ENCODE measurements around the gene THSD4.

Gene THSD4

DNA sequence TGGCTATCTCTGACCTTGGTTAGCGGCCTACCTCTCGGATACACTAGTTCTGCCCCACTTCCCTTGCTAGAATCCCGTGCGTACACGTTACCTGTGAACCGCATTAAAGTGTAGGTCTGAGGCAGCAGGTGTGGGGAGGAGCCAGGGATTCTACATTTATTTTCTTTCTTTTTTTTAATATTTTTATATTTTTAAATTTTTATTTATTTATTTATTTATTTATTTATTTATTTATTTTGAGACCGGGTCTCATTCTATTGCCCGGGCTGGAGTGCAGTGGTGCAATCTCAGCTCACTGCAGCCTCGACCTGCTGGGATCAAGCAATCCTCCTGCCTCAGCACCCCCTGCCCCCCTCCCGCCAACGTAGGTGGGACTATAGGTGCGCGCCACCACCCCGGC, 634.2 kb downstream of the THSD4 start:
- no peaks in the 10 kb centered on the region for H3K4me1 ChIP-seq (ENCODE audit: control insufficient read depth, low read depth, low read length)
- H3K4me3 ChIP-seq (ENCODE audit: low read length): no peak overlapping the region
- no peaks in the 10 kb centered on the region for H3K36me3 ChIP-seq (ENCODE audit: control insufficient read depth, low read depth, low read length)
- no peaks in the 10 kb centered on the region for H3K9me3 ChIP-seq (ENCODE audit: control insufficient read depth, low read depth, low read length)
- H3K27me3 ChIP-seq (ENCODE audit: control insufficient read depth, insufficient read depth, low read length): no peaks in the 10 kb centered on the region
- no peak overlapping the region for H3K27ac ChIP-seq (ENCODE audit: low read length)
- no peak overlapping the region for H3K9ac ChIP-seq (ENCODE audit: low read length)

DNA sequence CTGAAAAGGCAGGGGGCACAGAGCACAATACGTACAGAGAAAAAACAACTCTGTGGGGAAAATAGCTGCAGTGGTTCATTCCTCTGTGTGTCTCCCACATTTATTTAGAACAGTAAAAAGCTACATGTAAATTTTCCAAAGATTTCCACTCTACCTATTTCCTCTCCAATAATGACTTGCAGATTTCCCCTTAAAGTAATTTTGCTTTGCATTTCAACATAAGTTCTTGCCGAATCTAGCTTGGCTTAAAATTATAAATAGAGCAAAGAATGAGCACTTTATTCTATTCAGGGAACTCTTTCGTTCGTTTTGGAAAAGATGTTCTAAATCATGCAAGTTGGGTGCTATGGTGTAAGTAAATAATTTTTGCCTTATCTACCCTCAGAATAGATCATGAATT, 636.9 kb downstream of the THSD4 start:
- H3K36me3 ChIP-seq (ENCODE audit: control insufficient read depth, low read depth, low read length): no peaks in the 10 kb centered on the region
- no peaks in the 10 kb centered on the region for H3K27me3 ChIP-seq (ENCODE audit: control insufficient read depth, insufficient read depth, low read length)
- no peaks in the 10 kb centered on the region for H3K4me1 ChIP-seq (ENCODE audit: control insufficient read depth, low read depth, low read length)
- H3K9me3 ChIP-seq (ENCODE audit: control insufficient read depth, low read depth, low read length): no peaks in the 10 kb centered on the region
- H3K4me3 ChIP-seq (ENCODE audit: low read length): no peak overlapping the region
- no peak overlapping the region for H3K9ac ChIP-seq (ENCODE audit: low read length)
- H3K27ac ChIP-seq (ENCODE audit: low read length): no peak overlapping the region

DNA sequence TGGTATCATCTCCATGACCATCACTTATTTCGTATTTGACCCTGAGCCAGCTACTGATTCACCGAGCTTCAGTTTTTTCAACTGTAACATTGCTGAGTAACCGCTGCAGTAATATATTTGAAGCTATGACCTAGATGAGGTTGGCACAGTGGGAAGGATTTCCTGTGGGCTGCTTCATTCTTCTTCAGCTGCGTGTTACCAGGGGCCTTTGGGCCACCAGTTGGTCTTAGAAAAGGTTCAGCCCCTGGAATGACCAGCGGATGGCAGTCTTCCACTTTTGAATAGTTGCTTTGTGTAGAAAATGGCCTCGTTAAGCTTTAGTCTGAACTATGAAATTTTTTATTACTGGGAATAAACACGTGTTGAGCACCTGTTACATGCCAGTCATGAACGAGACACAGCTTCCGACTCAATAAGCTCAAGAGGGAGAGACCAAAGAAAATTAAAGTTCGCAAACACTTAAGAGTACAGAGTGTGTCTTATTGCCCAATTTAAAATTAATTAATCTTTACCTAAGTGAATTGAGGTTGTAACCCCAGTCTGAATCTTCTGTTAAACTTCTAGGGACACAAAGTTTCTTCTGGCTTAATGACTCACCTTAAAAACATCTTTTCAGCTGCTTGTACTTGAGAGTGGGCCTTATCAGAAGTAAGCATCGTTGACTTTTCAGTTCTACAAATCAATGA, 637.5 kb downstream of the THSD4 start:
- H3K4me3 ChIP-seq (ENCODE audit: low read length): no peak overlapping the region
- H3K9ac ChIP-seq (ENCODE audit: low read length): no peak overlapping the region
- no peak overlapping the region for H3K27ac ChIP-seq (ENCODE audit: low read length)
- no peaks in the 10 kb centered on the region for H3K9me3 ChIP-seq (ENCODE audit: control insufficient read depth, low read depth, low read length)
- no peaks in the 10 kb centered on the region for H3K36me3 ChIP-seq (ENCODE audit: control insufficient read depth, low read depth, low read length)
- H3K4me1 ChIP-seq (ENCODE audit: control insufficient read depth, low read depth, low read length): no peaks in the 10 kb centered on the region
- H3K27me3 ChIP-seq (ENCODE audit: control insufficient read depth, insufficient read depth, low read length): no peaks in the 10 kb centered on the region

DNA sequence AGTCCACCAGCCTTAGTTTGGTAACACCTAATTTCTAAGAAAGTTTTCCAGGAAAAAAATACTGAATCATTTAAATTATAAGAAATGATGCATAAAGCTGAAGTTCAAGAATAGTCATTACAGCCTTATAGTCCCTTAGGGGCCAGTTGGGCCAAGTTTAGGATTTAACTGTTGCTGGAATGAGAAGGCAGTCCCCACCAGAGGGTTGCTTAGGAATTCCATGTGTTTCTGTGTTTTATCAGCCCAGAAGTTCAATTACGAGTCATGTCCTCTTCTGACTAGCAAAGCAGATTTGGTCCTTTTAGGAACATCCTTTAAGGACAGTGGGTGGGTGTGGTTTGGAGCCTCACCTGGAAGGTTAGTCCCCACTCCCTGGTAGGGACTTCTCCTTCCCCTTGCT, 638.1 kb downstream of the THSD4 start:
- no peak overlapping the region for H3K27ac ChIP-seq (ENCODE audit: low read length)
- no peaks in the 10 kb centered on the region for H3K27me3 ChIP-seq (ENCODE audit: control insufficient read depth, insufficient read depth, low read length)
- H3K4me3 ChIP-seq (ENCODE audit: low read length): no peak overlapping the region
- H3K36me3 ChIP-seq (ENCODE audit: control insufficient read depth, low read depth, low read length): no peaks in the 10 kb centered on the region
- no peaks in the 10 kb centered on the region for H3K9me3 ChIP-seq (ENCODE audit: control insufficient read depth, low read depth, low read length)
- no peaks in the 10 kb centered on the region for H3K4me1 ChIP-seq (ENCODE audit: control insufficient read depth, low read depth, low read length)
- H3K9ac ChIP-seq (ENCODE audit: low read length): no peak overlapping the region

DNA sequence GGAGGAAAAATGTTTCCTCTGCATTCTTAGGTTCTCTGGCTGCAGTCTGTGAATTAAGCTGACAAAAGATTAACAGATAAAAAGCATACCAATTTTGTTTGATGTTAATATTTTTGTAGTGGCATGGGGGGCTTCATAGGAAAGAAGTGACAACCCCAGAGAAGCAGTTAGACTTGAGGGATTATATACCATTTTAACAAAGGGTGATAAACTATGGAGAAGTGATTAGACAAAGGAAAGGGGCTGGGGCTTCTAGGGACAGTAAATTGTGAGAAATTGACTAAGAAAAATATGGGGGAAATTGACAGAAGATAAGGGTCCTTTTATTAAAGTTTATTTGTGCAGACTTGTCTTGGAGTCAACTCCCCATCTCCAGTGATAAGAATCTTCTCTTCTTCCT, 639.4 kb downstream of the THSD4 start:
- Histone ChIP-seq H3K27me3 (ENCODE audit: control insufficient read depth, insufficient read depth, low read length) (no peaks in the 10 kb centered on the region), H3K9me3 (ENCODE audit: control insufficient read depth, low read depth, low read length) (no peaks in the 10 kb centered on the region), H3K4me1 (ENCODE audit: control insufficient read depth, low read depth, low read length) (no peaks in the 10 kb centered on the region), H3K36me3 (ENCODE audit: control insufficient read depth, low read depth, low read length) (no peaks in the 10 kb centered on the region), H3K4me3 (ENCODE audit: low read length) (no peak overlapping the region), H3K9ac (ENCODE audit: low read length) (no peak overlapping the region), H3K27ac (ENCODE audit: low read length) (no peak overlapping the region)

DNA sequence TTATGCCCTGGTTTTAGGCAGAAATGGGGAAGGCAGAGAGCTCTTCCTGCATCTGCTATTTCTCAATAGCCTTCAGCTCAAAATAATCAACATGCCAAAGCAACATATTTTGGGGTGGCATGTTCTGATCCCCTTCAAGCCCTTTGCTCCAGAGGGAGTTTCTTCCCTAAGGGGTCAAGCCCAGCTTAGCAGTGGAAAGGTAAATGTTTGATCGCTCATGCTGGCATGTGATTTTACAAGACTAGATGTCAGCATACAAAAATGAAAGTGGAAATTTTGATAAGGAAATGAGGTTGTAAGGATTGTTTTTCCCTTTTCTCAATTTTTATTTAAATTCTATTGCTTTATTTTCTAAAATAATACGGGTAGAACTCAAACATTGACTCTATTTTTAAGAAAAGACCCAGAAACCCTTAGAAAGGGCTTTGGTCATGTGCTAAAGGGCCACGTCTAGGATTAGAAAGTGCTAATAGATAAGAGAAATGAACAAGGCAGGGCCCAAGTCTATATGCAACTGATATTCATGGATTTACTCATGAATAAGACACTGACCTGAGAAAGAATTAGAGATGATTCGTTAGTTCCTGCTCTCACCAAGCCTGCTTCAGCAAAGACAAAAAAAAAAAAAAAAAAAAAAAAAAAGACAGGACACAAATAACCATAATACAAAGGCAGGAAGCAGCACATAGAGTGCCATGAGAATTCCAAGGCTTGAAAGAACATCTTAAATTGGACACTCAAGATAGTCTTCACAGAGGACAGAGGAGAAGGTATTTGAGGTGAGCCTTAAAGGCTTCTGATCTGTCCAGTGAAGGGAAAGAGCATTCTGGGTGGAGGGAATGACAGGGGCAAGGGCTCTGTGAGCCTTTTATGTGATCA, 640.1 kb downstream of the THSD4 start:
- Histone ChIP-seq H3K4me1 (ENCODE audit: control insufficient read depth, low read depth, low read length) (no peaks in the 10 kb centered on the region), H3K9ac (ENCODE audit: low read length) (no peak overlapping the region), H3K27ac (ENCODE audit: low read length) (no peak overlapping the region), H3K36me3 (ENCODE audit: control insufficient read depth, low read depth, low read length) (no peaks in the 10 kb centered on the region), H3K9me3 (ENCODE audit: control insufficient read depth, low read depth, low read length) (no peaks in the 10 kb centered on the region), H3K27me3 (ENCODE audit: control insufficient read depth, insufficient read depth, low read length) (no peaks in the 10 kb centered on the region), H3K4me3 (ENCODE audit: low read length) (no peak overlapping the region)

DNA sequence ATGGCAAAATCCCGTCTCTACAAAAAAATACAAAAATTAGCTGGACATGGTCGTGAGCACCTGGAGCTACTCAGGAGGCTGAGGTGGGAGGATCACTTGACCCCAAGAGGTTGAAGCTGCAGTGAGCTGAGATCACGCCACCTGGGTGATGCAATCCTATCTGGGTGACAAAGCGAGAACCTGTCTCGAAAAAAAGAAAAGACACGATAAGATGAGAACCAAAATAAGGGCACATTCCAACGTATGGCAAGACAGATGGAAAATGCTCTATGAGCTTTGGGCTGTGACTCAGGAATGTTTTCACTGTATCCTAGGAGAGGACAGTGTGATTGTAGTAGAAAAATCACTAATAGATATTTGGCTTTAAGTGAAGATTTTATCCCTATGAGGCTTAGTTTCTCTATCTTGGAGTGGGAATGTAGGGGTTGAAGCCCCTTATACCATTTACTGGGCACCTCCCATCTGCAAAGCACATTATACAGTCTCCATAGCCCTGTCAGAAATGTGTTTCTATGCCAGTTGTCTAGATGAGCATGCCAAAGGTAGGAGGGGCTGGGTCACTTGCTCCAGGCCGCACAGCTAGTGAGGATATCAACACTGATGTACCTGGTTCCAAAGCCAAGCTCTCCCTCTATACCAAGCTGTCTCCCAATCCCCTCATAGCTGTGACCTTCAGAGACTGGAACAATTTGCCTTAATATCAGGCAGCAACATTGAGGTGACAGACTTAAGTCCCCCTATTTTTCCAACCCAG, 641.5 kb downstream of the THSD4 start:
- Histone ChIP-seq H3K9ac (ENCODE audit: low read length) (no peak overlapping the region), H3K4me3 (ENCODE audit: low read length) (no peak overlapping the region), H3K36me3 (ENCODE audit: control insufficient read depth, low read depth, low read length) (no peaks in the 10 kb centered on the region), H3K9me3 (ENCODE audit: control insufficient read depth, low read depth, low read length) (no peaks in the 10 kb centered on the region), H3K27ac (ENCODE audit: low read length) (no peak overlapping the region), H3K4me1 (ENCODE audit: control insufficient read depth, low read depth, low read length) (no peaks in the 10 kb centered on the region), H3K27me3 (ENCODE audit: control insufficient read depth, insufficient read depth, low read length) (no peaks in the 10 kb centered on the region)

DNA sequence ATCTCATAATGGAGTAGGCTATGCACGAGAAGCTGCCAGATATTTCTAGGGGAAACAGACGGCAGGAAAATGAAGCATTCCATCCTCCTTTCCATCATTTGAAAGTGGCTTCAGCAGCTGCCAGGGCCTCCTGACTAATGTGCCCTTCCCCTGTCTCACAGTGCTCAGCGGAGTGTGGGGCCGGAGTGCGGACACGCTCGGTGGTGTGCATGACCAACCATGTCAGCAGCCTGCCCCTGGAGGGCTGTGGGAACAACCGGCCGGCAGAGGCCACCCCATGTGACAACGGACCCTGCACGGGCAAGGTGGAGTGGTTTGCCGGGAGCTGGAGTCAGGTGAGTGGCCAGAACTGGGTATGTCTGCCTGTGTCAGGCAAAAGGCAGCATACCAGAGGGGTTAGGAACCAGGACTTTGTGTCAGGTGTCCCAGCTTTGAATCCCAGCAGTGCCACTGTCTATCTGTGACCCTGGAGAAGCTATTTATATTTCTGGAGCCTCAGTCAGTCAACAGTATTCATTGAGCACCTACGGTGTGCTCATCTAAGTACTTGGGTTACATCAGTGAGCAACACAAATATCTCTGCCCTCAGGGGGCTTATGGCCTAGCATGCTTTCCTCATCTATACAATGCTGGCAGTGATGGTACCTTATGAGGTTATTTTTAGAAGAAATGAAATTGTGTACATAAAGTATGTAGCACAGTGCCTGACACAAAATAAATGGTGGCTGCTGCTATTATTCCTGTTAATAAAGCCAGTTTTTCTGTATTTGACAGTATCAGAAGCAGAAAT, 642.7 kb downstream of the THSD4 start:
- no peaks in the 10 kb centered on the region for H3K9me3 ChIP-seq (ENCODE audit: control insufficient read depth, low read depth, low read length)
- no peak overlapping the region for H3K27ac ChIP-seq (ENCODE audit: low read length)
- H3K4me1 ChIP-seq (ENCODE audit: control insufficient read depth, low read depth, low read length): no peaks in the 10 kb centered on the region
- no peaks in the 10 kb centered on the region for H3K27me3 ChIP-seq (ENCODE audit: control insufficient read depth, insufficient read depth, low read length)
- H3K36me3 ChIP-seq (ENCODE audit: control insufficient read depth, low read depth, low read length): no peaks in the 10 kb centered on the region
- H3K9ac ChIP-seq (ENCODE audit: low read length): no peak overlapping the region
- H3K4me3 ChIP-seq (ENCODE audit: low read length): no peak overlapping the region

DNA sequence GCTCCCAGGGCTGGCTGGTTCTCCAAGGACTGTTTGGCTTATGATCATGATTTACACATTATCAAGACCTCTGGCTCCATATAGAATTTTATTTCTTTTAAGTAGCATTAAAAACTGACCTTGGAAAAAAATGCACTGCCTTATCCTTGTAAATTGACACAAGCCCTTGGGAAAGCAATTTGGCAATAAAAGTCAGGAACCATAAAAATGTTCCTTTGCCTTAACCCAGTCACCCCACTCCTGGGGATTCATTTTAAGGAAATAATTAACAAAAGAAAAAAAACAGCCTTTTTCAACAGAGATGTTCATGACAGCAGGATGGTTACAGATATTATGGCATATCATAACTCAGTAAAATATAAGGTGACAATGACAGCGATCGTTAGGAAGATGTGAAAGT, 643.4 kb downstream of the THSD4 start:
- no peak overlapping the region for H3K27ac ChIP-seq (ENCODE audit: low read length)
- no peaks in the 10 kb centered on the region for H3K27me3 ChIP-seq (ENCODE audit: control insufficient read depth, insufficient read depth, low read length)
- no peak overlapping the region for H3K4me3 ChIP-seq (ENCODE audit: low read length)
- no peaks in the 10 kb centered on the region for H3K4me1 ChIP-seq (ENCODE audit: control insufficient read depth, low read depth, low read length)
- no peaks in the 10 kb centered on the region for H3K9me3 ChIP-seq (ENCODE audit: control insufficient read depth, low read depth, low read length)
- H3K9ac ChIP-seq (ENCODE audit: low read length): no peak overlapping the region
- no peaks in the 10 kb centered on the region for H3K36me3 ChIP-seq (ENCODE audit: control insufficient read depth, low read depth, low read length)

DNA sequence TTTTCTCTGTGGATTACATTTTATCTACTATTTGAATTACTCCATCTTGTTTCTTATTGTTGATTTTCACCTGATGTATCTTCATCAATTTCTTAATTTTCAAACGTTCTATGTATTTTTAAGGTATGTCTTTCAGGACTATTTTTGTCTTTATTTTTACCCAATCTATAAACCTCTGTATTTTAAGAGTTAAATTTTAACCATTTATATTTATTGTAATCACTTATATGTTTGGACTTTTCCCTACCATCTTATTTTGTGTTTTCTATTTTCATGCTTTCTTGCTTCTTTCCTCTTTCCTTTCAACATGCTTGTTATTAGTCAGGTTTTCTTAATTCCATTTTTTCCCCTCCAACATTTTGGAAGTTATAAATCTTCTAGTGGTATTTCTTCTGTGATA, 645.6 kb downstream of the THSD4 start:
- Histone ChIP-seq H3K4me3 (ENCODE audit: low read length) (no peak overlapping the region), H3K9me3 (ENCODE audit: control insufficient read depth, low read depth, low read length) (no peaks in the 10 kb centered on the region), H3K9ac (ENCODE audit: low read length) (no peak overlapping the region), H3K27ac (ENCODE audit: low read length) (no peak overlapping the region), H3K27me3 (ENCODE audit: control insufficient read depth, insufficient read depth, low read length) (no peaks in the 10 kb centered on the region), H3K36me3 (ENCODE audit: control insufficient read depth, low read depth, low read length) (no peaks in the 10 kb centered on the region), H3K4me1 (ENCODE audit: control insufficient read depth, low read depth, low read length) (no peaks in the 10 kb centered on the region)

DNA sequence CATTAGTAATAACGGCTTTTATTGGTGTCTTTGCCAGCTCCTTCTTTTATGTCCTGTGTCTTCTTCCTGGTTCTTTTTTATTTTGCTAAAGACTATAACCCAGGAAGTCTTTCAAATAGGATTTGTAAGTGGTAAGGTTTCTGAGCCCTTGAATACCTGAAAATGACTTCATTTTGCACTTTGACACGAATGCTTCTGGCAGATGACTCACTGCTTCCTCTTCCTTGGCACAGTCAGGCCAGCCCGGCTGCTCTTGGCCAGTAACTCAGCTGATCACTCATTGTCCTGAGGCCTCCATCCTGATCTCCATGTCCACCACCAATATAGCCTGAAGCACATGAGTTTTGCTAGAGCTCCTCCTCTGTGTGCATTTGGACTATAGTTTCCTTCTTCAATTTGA, 646.4 kb downstream of the THSD4 start:
- Histone ChIP-seq H3K27ac (ENCODE audit: low read length) (no peak overlapping the region), H3K9ac (ENCODE audit: low read length) (no peak overlapping the region), H3K4me3 (ENCODE audit: low read length) (no peak overlapping the region), H3K4me1 (ENCODE audit: control insufficient read depth, low read depth, low read length) (no peaks in the 10 kb centered on the region), H3K9me3 (ENCODE audit: control insufficient read depth, low read depth, low read length) (no peaks in the 10 kb centered on the region), H3K27me3 (ENCODE audit: control insufficient read depth, insufficient read depth, low read length) (no peaks in the 10 kb centered on the region), H3K36me3 (ENCODE audit: control insufficient read depth, low read depth, low read length) (no peaks in the 10 kb centered on the region)
